ENCODE results near the gene MPPED1.

Gene MPPED1

DNA sequence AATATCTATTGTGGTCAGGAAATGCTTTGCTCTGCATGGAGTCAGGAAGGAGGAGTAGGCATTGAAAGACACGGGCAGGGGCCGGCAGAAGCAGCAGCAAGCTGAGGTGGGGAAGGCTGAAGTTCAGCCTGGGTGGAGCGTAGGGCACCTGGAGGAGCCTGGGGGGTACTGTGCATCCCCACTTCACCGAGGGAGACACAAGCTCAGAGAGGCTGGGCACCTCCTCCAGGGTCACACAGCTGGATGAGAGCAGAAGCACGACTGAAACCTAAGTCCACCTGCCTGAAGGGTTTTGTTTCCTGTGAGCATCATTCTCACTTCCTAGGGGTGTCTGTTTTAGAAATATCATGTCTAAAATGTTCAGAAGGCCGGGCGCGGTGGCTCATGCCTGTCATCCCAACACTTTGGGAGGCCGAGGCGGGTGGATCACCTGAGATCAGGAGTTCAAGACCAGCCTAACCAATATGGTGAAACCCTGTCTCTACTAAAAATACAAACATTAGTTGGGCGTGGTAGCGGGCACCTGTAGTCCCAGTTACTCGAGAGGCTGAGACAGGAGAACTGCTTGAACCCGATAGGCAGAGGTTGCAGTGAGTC, 138.3 kb downstream of the MPPED1 start:
- no peak for DNase-seq

DNA sequence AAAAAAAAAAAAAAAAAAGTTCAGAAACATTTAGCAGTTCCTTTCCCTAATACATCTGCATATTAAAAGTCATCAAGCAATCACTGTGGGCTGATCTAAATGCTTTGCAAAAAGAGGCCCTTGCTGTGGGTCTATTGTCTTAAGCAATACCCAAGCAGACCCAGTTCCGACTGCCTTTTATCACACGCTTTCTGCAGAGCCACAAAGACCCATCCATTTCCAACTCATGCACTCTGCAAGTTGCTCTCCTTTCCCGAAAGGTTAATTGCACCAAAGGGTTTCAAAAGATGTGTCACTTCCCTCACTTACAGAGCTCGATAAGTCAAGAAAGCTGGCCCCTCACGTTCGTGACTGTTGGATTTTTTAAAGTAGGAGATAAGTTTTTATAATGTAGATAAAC, 138.9 kb downstream of the MPPED1 start:
- DNase-seq: no peak

DNA sequence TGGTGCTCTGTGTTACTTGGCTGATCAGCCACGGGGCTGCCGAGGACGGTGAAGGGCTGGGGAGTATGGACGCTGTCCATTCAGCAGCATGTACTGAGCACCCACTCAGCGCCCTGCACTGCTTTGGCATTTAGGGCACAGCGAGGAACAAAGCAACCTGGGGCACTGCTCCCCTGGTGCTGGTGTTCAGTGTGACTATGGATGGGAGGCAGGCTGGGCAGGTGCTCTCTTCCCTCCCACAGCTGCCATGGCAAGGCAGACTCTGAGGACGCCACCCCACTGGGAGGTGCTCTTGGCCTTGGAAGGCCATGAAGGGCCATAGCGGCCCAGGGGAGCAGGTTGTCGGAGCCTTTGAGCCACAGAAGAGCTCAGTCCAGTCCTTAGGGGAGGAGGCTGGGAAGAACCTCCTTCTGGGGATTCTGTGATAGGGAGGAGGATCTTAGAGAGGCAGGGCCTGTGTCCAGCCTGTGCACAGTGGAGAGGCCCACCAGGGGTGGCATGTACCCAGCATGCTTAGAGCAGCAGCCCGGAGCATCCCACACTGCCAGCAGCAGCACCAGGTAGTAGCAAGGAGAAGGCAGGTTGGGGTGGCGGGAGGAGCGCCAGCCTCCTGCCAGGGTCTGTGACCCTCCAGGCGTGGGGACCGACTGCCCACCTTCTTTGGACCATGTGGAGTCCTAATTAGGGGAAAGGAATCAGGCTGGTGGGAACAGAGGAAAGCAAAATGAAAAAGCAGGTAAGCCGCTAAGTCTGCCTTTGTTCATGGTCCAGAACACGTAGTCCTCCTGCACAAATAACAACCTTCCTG, 141.8 kb downstream of the MPPED1 start:
- DNase-seq: no peak

DNA sequence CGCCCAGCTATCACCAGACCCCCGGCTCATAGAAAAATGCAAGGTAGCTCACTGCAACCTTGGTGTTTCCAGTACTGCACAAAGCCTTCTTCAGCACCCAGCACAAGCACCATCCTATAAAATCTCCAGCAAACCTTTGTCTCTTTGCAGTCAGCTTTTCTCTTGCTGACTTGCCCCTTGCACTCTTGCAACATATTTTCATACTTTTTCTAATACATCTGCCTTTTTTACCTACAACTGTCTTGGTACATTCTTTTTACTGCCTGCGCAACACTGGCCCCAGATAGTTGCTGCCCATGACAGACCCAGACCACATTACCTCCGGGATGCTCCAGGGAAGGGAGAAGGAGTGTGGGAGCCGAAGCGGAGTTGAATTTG, 142.4 kb downstream of the MPPED1 start:
- no peak for DNase-seq

DNA sequence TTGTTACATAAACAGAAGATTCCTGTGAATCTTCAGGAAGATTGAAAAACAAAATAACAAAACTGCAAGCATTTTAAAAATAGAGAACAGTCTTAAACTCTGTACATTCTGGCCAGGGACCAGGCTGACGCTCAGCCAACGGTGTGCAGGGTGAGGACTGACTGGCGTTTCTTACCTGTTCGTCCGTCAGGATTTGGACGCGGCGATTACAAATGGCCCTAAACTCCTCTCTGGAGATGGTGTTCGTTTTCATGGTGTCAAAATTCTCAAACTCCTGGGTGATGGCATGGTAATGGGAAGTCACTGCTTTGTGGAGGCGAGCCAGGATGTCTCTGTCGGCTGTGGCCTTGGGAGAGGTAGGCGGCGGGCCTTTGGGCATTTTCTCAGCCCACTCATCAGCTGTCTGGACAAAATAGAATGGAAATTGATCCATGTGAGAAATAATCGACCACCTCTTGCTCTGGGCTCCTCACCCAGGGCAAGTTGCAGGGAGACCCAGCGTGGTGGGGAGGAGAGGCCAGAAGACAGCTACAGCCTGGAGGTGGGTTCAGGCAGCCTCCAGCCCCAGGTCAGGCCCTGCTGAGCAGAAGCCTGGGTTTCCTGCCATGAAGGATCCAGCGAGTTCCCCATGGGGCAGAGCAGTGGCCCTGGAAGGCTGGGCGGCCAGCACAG, 143.0 kb downstream of the MPPED1 start:
- DNase-seq: no peak

DNA sequence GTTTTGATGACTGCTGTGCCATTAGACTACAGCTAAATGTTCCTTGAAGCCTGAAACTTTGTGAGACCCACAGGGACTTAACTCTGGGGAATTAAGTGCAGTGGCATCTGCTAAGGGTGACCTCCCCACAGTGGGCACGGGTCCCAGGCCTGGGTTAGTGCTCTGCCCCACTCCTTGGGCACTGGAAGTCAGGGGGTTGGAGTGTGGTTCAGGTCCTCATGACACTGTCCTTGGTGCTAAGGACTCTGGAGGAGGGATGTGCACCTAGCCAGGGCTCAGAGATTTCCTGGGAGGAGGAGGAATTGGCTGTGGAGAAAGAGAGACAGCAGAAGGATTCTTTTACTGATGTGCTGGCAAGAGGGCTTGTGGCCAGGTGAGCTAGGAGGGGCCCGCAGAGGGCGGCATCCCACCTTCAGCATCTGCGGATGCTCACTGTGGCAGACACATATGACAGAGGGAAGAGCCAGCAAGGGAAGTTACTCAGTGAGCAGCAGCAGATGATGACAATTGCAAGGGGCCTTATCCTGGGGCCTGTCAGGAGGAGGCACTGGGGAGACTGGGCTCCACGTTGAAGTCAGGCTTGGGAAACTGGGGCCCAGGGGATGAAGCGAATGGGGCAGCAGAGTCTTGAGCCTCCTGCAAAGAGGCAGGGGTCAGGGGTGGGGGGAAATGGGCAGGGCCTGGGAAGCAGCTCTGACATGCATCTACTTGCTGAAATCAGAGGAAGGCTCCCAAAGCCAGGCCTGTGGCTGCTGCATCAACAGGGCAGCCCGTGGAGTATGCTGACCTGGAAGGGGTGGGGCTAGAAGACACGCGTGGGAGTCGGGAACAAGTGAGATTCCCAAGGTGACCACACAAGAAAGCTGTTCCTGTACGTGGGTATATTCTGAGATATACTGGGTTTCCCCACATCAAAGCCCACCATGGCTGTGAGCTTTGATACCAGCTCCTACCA, 144.0 kb downstream of the MPPED1 start:
- DNase-seq: no peak
